Dermis microvascular lymphatic vessel endothelial cell (primary cell): ENCODE data around the gene NOP16. TPM values are rescaled to one million over a fixed set of nuclear protein-coding genes. Genes with fewer than 3 reads are reported as not detected.
"Not testable (repeated sequence)": the region's sequence is repeated elsewhere in the genome, so short reads cannot be mapped to it uniquely, and the experiment has no call there.

Source experiments
- DNase-seq, 2 donors: peaks; one replicate each; pipeline versions ENCODE4 v3.0.0 to v3.0.0-alpha.2; 2010; ENCODE audit warnings: low read depth in 2 of 2
- total RNA-seq: library from RNA; depleted of rRNA; stranded (reverse); fragments of >200 nt; gene quantifications from 2 replicates; pipeline ENCODE4 v1.2.1, GENCODE V29; 2014

Gene NOP16
- total RNA-seq, 1 donor from 2014 or later: 10.7 TPM

- no peak for DNase-seq
These were observed 21.4 kb upstream of the NOP16 start for GRCh38 chr5:176409765-176410164.

GRCh38 chr5:176408590-176408989, 20.2 kb upstream of the NOP16 start:
- DNase-seq: no peak

GRCh38 chr5:176408252-176408573, 19.8 kb upstream of the NOP16 start:
- DNase-seq: not testable (repeated sequence)

- DNase-seq: no peak
These were observed 19.3 kb upstream of the NOP16 start for GRCh38 chr5:176407456-176408251.

- DNase-seq: no peak
These were observed 18.1 kb upstream of the NOP16 start for GRCh38 chr5:176406436-176407052.

- DNase-seq: no peak
These were observed 17.4 kb upstream of the NOP16 start for GRCh38 chr5:176405656-176406435.

GRCh38 chr5:176401281-176402205, 13.1 kb upstream of the NOP16 start:
- no peak for DNase-seq

GRCh38 chr5:176400382-176401156, 12.2 kb upstream of the NOP16 start:
- DNase-seq: no peak

GRCh38 chr5:176397736-176398420, 9.5 kb upstream of the NOP16 start:
- DNase-seq: no peak

- DNase-seq: no peak
These were observed 7.9 kb upstream of the NOP16 start for GRCh38 chr5:176396330-176396729.

GRCh38 chr5:176394881-176395675, 6.7 kb upstream of the NOP16 start:
- DNase-seq: no peak

GRCh38 chr5:176394096-176394495, 5.7 kb upstream of the NOP16 start:
- no peak for DNase-seq

GRCh38 chr5:176392526-176392925, 4.1 kb upstream of the NOP16 start:
- DNase-seq: no peak

GRCh38 chr5:176391999-176392398, 3.6 kb upstream of the NOP16 start:
- DNase-seq: no peak

GRCh38 chr5:176391479-176391878, 3.1 kb upstream of the NOP16 start:
- no peak for DNase-seq

GRCh38 chr5:176389135-176390123, 1.0 kb upstream of the NOP16 start:
- DNase-seq: peak in 1 of 2 donors; percentile 17

- peak in 1 of 2 donors; percentile 39 for DNase-seq
These were observed 375 bp downstream of the NOP16 start for GRCh38 chr5:176388003-176388443.

GRCh38 chr5:176387384-176387925, 943 bp downstream of the NOP16 start:
- no peak for DNase-seq
